Breast epithelium (tissue), 4 donors: ENCODE results near the gene TUBA3E. TPM values are rescaled to one million over a fixed set of nuclear protein-coding genes. Genes with fewer than 3 reads are reported as not detected.
"Not testable (repeated sequence)": the region's sequence is repeated elsewhere in the genome, so short reads cannot be mapped to it uniquely, and the experiment has no call there.

Experiments used
- DNase-seq, 2 donors: peaks; one replicate each; pipeline ENCODE4 v3.0.0-alpha.2; 2019; ENCODE audit warnings: low spot score in 2 of 2
- H3K27ac ChIP-seq, 2 donors: fragments of 200-600 bp; sonication (generic) in 1 of 2; one replicate each; pipeline ENCODE4 v1.5.1; 2016 to 2019; ENCODE audit warnings: mild to moderate bottlenecking in 1 of 2
- H3K27me3 ChIP-seq, 2 donors: fragments of 200-600 bp; sonication (generic) in 1 of 2; one replicate each; pipeline versions ENCODE4 v1.5.1 to v1.6.0; 2017 to 2019; ENCODE audit warnings: control low read depth in 1 of 2, mild to moderate bottlenecking in 1 of 2
- H3K36me3 ChIP-seq: fragments of 200-600 bp; one replicate; pipeline ENCODE4 v1.5.1; 2019
- H3K4me1 ChIP-seq, 2 donors: fragments of 200-600 bp; sonication (generic); one replicate each; pipeline ENCODE4 v1.5.1; 2016 to 2019; ENCODE audit warnings: control low read depth in 1 of 2
- H3K4me3 ChIP-seq, 3 donors: fragments of 200-600 bp; sonication (generic); 1 replicate in 2 of 3; 2 replicates in 1 of 3; pipeline ENCODE4 v1.5.1; 2016 to 2019; ENCODE audit warnings: mild to moderate bottlenecking in 3 of 3, moderate library complexity in 2 of 3
- H3K9me3 ChIP-seq, 2 donors: fragments of 200-600 bp; sonication (generic) in 1 of 2; one replicate each; pipeline ENCODE4 v1.5.1; 2016 to 2019; ENCODE audit warnings: control low read depth in 1 of 2
- POLR2A ChIP-seq: fragments of 450-650 bp; IDR thresholded peaks from one replicate; pipeline ENCODE4 v1.6.1; 2016; ENCODE audit warnings: antibody characterized with exemption, mild to moderate bottlenecking, moderate library complexity
- POLR2AphosphoS5 ChIP-seq, 3 donors: sonication (generic); formaldehyde crosslinking; IDR thresholded peaks; one replicate each; pipeline ENCODE4 v1.6.1; 2017; ENCODE audit warnings: antibody characterized with exemption in 3 of 3
- intact Hi-C: fragments of 100-400 bp; cut with DNase I; formaldehyde crosslinking; loops from one replicate; pipeline ENCODE4 v1.15.1; 2023; ENCODE audit warnings: low total_unique reads
- total RNA-seq, 3 donors: library from RNA; depleted of rRNA; stranded (reverse); fragments of >200 nt; gene quantifications; one replicate each; pipeline ENCODE4 v1.1.0, GENCODE V29; 2016
- TF ChIP-seq, protein P1 (sequence below), 3 donors: fragments of 450-650 bp; IDR thresholded peaks; one replicate each; pipeline ENCODE4 v1.5.1; 2016 to 2017; ENCODE audit warnings: antibody characterized with exemption in 3 of 3, mild to moderate bottlenecking in 3 of 3, moderate library complexity in 3 of 3

Gene TUBA3E
- total RNA-seq, 3 donors from 2014 or later, result not detected

DNA sequence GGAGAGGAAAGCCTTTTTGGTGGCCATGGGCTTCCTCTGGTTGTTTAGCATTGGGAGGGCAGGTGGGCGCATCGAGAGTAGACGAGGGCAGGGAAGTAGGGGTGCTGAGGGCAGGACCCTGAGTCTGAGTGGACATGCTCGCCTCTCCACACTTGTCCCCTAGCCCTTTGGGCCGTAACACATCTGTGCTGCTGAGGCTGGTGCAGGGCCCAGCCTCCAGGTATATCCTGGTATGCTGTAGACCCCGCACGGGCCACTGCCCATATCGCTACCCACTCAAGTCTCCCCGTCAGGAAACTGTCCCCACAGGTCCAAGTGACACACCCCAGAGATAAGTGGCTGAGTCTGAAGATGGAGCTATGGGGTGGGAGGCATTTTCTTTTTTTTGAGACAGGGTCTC lies 39.6 kb downstream of the TUBA3E start:
- H3K4me1 ChIP-seq, result no peaks in the 10 kb centered on the region
- no peaks in the 10 kb centered on the region for H3K9me3 ChIP-seq
- TF ChIP-seq POLR2AphosphoS5 (IDR thresholded peaks at IDR 0.05) (no peak), POLR2A (no peak)
- TF ChIP-seq, protein P1, sequence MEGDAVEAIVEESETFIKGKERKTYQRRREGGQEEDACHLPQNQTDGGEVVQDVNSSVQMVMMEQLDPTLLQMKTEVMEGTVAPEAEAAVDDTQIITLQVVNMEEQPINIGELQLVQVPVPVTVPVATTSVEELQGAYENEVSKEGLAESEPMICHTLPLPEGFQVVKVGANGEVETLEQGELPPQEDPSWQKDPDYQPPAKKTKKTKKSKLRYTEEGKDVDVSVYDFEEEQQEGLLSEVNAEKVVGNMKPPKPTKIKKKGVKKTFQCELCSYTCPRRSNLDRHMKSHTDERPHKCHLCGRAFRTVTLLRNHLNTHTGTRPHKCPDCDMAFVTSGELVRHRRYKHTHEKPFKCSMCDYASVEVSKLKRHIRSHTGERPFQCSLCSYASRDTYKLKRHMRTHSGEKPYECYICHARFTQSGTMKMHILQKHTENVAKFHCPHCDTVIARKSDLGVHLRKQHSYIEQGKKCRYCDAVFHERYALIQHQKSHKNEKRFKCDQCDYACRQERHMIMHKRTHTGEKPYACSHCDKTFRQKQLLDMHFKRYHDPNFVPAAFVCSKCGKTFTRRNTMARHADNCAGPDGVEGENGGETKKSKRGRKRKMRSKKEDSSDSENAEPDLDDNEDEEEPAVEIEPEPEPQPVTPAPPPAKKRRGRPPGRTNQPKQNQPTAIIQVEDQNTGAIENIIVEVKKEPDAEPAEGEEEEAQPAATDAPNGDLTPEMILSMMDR (IDR thresholded peaks at IDR 0.05), result no peak
- no peaks in the 10 kb centered on the region for H3K27me3 ChIP-seq
- intact Hi-C loops, result no loop called here
- H3K27ac ChIP-seq, result no peak overlapping the region
- no peak for DNase-seq
- H3K36me3 ChIP-seq, result no peaks in the 10 kb centered on the region
- H3K4me3 ChIP-seq, result no peak overlapping the region

DNA sequence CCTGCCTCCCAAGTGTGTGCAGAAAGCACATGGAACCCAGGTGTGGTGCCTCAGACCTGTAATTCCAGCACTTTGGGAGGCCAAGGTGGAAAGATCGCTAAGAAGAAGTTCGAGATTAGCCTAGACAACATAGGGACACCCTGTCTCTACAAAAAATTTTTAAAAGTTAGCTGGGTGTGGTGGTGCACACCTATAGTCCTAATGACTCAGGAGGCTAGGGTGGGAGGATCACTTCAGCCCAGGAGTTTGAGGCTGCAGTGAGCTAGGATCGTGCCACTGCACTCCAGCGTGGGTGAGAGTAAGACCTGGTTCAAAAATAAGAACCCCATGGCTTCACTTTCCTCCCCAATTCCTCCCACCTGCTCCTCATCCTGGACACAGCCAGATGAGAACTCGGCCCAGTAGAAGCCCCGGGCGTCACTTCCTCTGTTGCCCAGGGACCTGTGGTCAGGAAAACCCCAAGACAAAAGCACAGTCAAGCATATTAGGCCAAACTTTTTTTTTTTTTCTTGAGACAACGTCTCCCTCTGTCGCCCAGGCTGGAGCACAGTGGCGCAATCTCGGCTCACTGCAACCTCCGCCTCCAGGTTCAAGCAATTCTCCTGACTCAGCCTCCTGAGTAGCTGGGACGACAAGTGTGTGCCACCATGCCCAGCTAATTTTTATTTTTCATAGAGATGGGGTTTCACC lies 40.3 kb downstream of the TUBA3E start:
- H3K27me3 ChIP-seq, intact Hi-C loops, DNase-seq, H3K27ac ChIP-seq, H3K9me3 ChIP-seq, H3K4me3 ChIP-seq, H3K36me3 ChIP-seq, H3K4me1 ChIP-seq: not testable (repeated sequence)

DNA sequence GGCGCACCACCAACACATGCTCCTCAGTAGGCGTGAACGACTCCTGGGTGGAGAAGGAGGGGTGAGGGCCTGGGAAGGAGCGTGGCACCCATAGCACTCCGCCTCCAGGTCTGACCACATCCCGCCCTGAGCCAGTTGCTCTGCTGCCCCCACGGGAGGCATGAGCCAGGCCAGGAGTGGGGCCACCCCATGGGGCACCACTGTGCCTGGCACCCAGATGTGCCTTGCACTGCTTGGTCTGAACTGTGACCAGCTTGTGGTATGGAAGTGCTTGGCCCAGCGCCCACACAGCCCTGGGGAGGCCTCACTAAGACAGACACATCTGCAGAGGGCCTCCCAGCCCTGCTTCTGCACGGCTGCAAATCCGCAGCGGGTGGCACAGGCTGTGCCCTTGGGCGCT lies 40.9 kb downstream of the TUBA3E start:
- intact Hi-C loops, H3K27ac ChIP-seq, DNase-seq, H3K36me3 ChIP-seq, H3K9me3 ChIP-seq, H3K4me1 ChIP-seq, H3K27me3 ChIP-seq, H3K4me3 ChIP-seq: not testable (repeated sequence)

DNA sequence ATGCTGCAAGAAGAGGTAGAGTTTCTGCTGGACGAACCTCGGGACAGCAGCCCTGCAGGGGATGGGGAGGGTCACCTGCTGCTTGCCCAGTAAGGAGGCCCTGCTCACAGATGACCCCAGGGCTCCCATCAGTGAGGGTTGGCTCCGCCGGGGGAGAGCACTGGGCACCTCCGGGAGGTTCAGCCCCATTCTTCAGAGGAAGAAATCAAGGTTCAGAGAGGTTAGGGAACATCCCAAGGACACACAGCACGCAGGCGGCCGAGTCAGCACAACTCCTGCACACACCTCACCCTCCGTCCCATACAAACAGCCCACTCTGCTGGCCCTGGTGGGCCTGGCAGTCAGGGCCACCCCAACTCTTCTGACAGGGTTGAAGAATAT lies 41.6 kb downstream of the TUBA3E start:
- Histone ChIP-seq H3K27ac (no peak overlapping the region), H3K27me3 (no peaks in the 10 kb centered on the region), H3K36me3 (no peaks in the 10 kb centered on the region), H3K4me3 (no peak overlapping the region), H3K9me3 (no peaks in the 10 kb centered on the region), H3K4me1 (no peaks in the 10 kb centered on the region)
- TF ChIP-seq, protein P1 (IDR thresholded peaks at IDR 0.05), result no peak
- no peak for DNase-seq
- intact Hi-C loops, result no loop called here

DNA sequence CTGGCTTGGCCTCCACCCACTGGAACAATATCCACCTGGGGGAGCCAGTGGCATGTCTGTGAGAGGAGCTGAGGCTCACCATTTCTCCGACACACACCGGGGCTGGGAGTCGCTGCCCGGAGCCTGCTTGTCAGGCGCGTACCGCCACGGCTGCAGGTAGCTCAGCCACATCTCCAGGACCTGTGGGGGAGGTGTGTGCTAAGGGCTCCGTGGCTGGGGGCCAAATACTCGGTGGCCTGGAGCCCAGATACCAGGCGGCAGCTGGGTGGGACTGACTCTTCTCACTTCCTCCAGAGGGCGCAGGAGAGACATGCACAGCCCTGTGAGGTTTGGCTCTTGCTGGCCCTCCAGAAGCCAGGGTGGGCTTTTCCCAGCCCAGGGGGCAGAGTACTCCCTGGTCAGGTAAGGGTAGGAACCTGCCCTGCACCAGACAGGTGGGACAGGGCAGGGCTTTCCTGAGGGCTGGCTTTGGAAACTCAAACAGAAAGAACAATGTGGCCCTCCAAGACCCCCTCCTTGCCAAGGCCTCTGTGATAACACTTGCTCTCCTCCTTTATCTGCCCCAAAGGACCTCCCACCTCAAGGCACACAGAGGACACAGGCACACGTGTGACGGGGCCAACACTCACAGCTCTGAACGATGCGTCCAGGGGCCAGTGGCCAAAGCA lies 42.1 kb downstream of the TUBA3E start:
- DNase-seq, result peak; percentile 50 to 85
- H3K4me1 ChIP-seq, H3K27me3 ChIP-seq, H3K4me3 ChIP-seq, H3K36me3 ChIP-seq, H3K27ac ChIP-seq, H3K9me3 ChIP-seq, intact Hi-C loops: not testable (repeated sequence)
- TF ChIP-seq, protein P1 (IDR thresholded peaks at IDR 0.05), result peak in 2 of 3 donors; percentile 43 to 45

DNA sequence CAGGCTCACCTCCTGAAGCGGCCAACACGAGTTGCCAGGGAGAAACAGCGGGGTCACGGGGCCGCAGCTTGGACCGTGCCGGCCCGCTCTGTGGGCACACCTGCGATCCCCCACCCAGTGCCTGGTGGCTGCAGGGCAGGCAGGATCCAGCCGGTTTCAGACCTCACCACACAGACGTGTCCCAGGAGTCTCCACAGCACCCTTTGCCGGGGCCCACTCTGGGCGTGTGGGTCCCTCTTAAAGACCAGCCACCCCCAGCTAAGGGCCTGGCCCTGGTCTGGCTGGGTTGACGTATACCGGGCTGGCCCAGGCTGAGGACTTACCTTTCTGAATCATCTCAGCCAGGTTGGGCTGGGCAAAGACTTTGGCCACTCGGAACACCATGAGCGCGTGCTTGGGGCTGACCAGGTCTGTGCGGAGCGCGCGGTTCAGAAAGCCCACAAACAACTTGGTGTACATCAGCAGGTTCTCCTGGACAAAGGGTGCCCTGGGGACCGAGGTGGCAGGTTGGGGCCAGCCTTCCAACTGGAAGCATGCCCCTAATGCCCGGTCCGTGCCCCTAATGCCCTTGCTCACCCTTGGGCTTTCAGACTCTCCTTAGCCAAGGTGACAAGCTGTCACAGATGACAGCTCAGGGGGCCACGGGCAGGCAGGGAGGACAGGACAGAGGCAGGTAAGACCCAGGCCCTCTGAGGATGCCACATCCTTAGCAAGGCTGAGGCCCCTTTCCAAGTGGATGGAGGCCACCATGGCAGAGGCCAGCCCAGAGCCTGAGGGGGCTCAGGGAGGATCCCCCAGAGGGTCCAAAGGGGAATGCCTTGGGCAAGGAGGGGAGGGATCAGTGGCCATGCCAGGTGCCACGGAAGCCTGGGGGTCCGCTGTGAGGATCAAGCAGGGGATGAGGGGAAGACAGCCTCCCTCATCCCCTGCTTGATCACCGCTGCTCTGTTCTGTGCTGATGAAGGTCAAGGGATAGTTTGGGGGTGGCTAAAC lies 43.2 kb downstream of the TUBA3E start:
- TF ChIP-seq POLR2A (no peak), POLR2AphosphoS5 (IDR thresholded peaks at IDR 0.05) (no peak)
- TF ChIP-seq, protein P1 (IDR thresholded peaks at IDR 0.05), result no peak
- intact Hi-C loops, result no loop called here

DNA sequence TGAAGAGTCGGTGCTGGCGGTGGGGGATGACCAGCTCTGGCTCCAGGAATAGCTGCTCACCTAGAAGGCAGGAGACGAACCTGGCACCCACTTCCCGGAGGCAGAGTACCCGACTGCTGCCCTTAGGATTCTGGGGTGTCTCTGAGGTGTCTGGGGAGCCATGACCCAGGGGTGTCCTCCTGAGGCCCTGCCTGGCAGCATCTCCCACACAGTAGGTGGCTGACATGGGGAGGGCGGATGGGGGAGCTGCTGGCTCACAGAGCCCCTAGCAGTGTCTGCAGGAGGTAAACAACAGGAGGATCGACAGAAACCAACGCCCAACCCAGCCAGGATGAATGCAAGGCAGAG lies 43.8 kb downstream of the TUBA3E start:
- H3K4me1 ChIP-seq, H3K27me3 ChIP-seq, H3K36me3 ChIP-seq, intact Hi-C loops, H3K27ac ChIP-seq, H3K4me3 ChIP-seq, H3K9me3 ChIP-seq, DNase-seq: not testable (repeated sequence)

More for the DNA sequence above, 43.2 kb downstream of the TUBA3E start:
- no peaks in the 10 kb centered on the region for H3K9me3 ChIP-seq
- H3K27me3 ChIP-seq, result no peaks in the 10 kb centered on the region
- no peaks in the 10 kb centered on the region for H3K36me3 ChIP-seq
- H3K27ac ChIP-seq, result no peak overlapping the region
- H3K4me3 ChIP-seq, result no peak overlapping the region
- H3K4me1 ChIP-seq, result no peaks in the 10 kb centered on the region
- no peak for DNase-seq

DNA sequence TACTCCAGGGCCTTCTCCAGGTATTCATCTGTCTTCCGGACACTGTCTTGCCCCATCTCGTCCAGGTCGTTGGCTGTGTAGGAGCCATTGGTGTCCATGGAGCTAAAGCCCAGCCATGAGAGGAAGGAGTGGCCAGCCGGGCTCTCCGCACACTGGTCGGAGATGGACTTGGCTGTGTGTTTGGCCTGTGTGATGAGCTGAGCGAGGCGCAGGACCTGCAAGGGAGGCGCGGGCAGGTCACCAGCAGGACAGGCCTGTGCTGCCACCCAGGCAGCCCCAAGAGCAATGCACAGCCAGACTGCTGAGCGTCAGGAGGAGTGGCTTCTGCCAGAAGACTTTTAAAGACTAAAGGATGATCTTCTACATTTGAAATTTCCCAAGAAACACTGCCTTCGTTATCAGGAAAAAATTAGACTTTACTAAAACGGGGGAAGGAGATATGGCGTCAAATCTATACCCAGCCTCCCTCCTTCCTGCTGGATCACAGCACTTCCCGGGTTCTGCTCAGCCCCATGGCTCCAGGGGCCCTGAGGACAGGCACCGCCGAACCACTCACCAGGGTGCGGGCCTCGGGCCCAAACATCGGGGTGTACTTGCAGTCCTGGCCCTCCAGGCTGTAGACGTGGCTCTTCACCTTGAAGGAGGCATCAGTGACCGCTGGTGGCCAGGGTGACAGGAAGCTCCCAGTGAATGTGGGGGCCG lies 44.4 kb downstream of the TUBA3E start:
- H3K9me3 ChIP-seq, H3K36me3 ChIP-seq, intact Hi-C loops: not testable (repeated sequence)

More for the DNA sequence above, 44.4 kb downstream of the TUBA3E start:
- not testable (repeated sequence) for H3K4me3 ChIP-seq, H3K27ac ChIP-seq, DNase-seq, H3K4me1 ChIP-seq, H3K27me3 ChIP-seq
